GM18517 (cell line): ENCODE results near the gene EPHB6.

Experiments
- ATAC-seq: cut with Tn5 transposase; IDR thresholded peaks from one replicate; pipeline ENCODE4 v1.9.1; 2021; ENCODE audit warnings: mild to moderate bottlenecking, moderate library complexity; ENCODE audit not compliant: unreplicated experiment

EPHB6 gene

DNA sequence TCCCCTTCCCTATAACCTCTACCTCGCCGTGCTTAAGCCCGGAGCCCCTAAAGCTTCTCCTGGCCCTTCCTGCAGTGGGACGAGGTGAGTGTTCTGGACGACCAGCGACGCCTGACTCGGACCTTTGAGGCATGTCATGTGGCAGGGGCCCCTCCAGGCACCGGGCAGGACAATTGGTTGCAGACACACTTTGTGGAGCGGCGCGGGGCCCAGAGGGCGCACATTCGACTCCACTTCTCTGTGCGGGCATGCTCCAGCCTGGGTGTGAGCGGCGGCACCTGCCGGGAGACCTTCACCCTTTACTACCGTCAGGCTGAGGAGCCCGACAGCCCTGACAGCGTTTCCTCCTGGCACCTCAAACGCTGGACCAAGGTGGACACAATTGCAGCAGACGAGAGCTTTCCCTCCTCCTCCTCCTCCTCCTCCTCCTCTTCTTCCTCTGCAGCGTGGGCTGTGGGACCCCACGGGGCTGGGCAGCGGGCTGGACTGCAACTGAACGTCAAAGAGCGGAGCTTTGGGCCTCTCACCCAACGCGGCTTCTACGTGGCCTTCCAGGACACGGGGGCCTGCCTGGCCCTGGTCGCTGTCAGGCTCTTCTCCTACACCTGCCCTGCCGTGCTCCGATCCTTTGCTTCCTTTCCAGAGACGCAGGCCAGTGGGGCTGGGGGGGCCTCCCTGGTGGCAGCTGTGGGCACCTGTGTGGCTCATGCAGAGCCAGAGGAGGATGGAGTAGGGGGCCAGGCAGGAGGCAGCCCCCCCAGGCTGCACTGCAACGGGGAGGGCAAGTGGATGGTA is 9.2 kb downstream of the EPHB6 start:
- ATAC-seq = no peak

DNA sequence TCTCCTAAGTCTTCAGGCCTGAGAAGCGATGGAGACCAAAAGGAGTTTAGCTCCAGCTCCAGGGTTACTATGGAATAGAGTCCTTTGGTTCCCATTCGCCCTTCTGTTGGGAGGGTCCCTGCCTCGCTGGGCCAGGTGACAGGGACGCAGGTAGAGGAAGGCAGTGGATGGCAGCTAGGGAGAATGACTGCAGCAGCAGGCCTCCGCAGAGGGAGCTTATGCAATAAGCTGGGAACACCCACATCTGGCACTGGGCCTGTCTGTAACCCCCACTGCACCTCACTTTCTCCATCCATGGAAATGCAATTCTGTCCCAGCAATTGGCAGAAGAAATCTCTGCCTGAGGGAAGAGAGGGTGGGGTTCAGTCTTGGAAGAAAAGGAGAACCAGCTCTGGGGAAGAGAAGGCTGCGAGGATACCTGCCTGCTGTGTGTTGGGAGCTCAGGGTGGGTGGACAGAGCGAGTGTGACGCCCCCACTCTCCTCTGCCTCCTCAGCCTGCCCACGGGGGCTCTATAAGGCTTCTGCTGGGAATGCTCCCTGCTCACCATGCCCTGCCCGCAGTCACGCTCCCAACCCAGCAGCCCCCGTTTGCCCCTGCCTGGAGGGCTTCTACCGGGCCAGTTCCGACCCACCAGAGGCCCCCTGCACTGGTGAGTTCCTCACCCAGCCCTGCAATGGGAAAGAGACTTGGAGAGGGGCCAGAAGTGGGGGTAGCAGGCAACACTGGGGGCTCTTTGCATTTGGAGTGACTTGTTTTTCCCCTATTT is 10.3 kb downstream of the EPHB6 start:
- ATAC-seq = no peak

DNA sequence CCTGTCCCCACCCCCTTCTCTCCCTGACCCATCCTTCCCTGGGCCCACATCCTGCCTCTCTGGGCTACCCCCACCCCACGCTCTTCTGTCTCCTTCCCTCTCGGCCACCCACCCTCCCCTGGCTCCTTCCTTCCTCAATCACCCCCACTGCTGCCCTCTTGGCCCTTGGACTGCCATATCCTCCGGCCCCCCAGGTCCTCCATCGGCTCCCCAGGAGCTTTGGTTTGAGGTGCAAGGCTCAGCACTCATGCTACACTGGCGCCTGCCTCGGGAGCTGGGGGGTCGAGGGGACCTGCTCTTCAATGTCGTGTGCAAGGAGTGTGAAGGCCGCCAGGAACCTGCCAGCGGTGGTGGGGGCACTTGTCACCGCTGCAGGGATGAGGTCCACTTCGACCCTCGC is 10.9 kb downstream of the EPHB6 start:
- no peak for ATAC-seq

DNA sequence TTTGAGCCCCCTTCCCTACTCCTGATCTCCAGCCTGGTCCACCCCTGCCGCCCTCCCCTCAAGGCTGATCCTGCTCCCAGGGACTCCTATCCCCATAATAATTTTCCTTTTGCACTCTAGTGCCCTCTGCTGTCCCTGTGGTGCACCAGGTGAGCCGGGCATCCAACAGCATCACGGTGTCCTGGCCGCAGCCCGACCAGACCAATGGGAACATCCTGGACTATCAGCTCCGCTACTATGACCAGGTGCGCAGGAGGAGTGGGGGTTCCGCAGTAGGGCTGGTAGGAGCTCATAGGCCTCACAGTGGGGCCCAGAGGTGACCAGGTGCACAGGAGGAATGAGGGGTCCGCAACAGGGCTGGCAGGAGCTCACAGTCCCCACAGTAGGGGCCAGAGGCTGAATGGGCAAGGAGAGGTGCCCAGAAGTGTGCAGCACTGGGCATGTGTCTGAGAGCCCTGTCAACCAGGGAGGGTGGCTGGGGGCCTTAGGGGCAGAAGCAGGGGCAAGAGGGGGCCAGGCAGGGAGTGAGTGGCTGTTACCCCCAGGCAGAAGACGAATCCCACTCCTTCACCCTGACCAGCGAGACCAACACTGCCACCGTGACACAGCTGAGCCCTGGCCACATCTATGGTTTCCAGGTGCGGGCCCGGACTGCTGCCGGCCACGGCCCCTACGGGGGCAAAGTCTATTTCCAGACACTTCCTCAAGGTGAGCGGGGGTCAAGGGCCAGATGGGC is 11.7 kb downstream of the EPHB6 start:
- no peak for ATAC-seq

DNA sequence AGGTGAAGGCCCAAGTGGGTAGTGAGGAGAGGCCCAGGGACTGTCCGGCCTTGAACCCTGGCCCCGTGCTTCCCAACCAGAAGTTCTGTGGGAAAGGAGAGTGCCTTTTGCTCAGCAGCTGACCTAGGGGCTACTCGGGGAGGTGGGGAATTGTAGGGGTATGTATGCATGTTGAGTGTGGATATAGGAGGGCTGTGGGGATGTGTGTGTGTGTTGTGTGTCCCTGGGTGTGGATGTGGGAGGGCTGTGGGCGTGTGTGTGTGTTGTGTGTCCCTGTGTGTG is 12.2 kb downstream of the EPHB6 start:
- ATAC-seq = no peak

DNA sequence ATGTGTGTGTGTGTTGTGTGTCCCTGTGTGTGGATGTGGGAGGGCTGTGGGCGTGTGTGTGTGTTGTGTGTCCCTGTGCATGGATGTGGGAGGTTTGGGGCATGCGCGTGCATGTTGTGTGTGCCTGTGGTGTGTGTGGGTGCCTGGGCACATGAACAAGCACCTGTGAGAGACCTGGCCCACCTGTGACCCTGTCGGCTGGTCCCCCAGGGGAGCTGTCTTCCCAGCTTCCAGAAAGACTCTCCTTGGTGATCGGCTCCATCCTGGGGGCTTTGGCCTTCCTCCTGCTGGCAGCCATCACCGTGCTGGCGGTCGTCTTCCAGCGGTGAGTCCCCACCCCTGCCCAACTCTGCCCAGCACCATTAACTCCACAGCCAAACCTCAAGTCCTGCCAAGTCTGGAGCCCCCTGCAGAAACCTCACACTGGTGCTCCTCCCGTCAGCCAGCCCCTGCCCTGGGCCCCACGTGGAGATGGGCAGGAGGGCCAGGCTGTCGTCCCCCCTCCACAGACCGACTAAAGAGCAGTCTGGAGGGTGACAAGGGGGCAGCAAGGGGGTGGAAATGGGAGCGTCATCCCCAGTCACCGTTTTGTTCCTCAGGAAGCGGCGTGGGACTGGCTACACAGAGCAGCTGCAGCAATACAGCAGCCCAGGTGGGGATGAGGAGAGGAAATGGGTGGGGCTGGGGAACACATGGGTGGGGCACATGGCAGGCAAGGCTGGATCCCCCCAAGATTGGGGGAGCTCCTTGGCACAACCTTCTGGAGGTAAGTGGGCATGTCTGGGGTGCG is 12.7 kb downstream of the EPHB6 start:
- no peak for ATAC-seq

DNA sequence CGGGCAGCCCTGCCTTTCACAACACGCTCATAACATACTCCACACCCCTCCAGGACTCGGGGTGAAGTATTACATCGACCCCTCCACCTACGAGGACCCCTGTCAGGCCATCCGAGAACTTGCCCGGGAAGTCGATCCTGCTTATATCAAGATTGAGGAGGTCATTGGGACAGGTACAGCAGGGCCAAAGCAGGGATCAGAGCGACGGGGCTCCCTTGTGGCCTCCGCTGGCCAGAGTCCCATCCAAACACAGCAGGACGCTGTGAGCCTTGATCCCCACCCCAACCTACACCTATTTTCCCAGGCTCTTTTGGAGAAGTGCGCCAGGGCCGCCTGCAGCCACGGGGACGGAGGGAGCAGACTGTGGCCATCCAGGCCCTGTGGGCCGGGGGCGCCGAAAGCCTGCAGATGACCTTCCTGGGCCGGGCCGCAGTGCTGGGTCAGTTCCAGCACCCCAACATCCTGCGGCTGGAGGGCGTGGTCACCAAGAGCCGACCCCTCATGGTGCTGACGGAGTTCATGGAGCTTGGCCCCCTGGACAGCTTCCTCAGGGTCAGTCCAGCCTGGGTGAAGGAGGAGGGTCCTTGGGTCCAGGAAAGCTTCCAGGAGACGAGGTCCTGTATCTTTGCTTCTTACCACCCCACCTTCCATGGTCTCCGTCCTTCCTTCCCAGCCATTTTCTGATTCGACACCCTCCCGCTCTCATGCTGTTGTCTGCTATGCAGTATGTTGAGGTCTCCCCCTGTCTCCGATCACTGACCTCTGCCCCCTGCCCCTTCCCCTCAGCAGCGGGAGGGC is 13.5 kb downstream of the EPHB6 start:
- no peak for ATAC-seq

DNA sequence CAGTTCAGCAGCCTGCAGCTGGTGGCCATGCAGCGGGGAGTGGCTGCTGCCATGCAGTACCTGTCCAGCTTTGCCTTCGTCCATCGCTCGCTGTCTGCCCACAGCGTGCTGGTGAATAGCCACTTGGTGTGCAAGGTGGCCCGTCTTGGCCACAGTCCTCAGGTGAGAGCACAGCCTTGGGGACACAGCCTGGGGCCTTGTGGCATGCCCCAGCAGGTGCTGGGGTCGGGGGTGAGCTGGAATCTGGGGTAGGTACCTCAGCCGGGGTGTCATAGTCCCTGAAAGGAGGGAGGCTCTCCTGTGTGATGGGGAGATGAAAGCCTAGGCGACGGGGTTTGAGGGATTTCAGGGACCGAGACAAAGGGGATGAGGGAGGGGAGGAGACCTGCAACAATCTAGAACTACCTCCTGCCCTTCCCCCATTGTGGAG is 14.1 kb downstream of the EPHB6 start:
- no peak for ATAC-seq

DNA sequence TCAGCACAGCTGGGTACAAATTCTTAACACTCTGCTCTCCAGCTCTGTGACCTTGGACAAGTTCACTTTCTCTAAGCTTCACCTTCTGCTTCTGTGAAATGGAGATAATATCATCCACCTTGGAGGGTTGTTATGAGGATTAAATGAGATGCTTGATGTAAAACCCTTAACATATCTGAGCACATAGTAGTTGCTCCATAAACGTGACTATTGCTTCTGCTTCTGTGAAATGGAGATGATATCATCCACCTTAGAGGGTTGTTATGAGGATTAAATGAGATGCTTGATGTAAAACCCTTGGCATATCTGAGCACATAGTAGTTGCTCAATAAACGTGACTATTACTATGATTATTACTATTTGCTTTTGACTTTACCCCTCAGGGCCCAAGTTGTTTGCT is 14.6 kb downstream of the EPHB6 start:
- ATAC-seq = no peak

DNA sequence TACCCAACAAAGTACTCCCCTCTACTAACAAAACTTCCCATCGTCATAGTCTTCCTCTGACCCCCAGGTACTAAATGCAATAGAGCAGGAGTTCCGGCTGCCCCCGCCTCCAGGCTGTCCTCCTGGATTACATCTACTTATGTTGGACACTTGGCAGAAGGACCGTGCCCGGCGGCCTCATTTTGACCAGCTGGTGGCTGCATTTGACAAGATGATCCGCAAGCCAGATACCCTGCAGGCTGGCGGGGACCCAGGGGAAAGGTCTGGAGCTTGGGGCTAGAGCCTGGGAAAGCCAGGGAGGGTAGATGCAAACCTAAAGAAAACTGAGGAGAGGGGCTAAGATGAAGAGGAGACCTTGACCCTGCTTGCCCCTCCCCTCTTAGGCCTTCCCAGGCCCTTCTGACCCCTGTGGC is 15.3 kb downstream of the EPHB6 start:
- ATAC-seq = no peak

DNA sequence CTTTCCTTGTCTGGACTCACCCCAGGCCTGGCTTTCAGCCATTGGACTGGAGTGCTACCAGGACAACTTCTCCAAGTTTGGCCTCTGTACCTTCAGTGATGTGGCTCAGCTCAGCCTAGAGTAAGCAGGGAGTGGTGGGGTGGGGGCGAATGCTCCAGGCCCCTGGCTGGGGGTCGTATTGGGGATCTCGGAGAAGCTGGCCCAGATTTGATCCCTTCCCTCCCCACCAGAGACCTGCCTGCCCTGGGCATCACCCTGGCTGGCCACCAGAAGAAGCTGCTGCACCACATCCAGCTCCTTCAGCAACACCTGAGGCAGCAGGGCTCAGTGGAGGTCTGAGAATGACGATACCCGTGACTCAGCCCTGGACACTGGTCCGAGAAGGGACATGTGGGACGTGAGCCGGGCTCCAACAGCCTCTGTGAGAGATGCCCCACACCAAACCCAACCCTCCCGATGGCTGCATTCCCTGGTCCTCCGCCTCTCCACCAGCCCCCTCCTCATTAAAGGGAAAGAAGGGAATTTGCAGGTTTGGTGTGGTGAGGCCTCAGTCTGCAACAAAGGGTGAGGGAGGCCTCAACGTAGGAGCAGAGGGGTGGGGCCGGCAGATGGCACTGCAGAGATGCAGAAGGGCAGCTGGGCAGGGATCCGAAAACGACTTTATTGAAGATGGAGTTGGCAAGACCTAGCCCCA is 15.8 kb downstream of the EPHB6 start:
- ATAC-seq = no peak

DNA sequence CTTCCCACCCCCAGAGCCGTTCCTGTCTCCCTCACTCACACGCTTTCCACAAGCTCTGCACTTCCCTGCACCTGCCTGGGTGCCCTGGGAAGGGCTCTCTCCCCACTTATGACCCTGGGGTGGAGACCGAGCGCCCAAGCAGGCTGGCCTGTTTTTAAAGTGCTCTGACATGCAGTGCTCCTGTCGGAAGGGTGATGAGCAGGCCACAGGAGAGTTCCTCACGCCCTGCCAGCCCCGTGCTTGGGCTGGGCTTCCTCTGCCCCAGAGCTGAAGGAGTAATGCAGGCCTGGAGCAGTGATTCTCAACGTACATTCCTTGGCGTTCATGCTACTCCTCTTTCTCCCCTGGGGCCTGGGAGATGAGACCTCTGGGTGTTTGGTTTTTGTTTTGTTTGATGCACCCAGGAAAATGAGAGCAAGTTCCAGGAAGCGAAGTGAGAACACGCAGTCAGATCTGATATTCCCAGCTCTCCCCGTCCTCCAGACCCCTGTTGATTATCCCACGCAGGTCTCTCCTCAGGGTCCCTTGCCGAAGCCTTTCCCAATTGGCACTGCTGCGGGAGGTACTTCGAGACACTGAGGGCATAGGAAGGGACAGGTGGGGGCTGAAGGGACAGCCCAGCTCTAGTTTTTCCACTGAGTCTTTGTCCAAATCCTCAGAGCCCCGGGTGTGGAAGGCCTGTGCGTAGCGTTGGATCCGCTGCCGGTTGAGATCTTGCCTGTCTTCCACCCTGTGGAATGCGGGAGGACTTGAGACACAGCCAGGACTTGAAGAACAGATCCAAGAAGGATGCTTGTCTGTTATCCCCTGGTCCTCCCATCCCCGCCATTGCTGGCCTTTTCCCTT is 16.6 kb downstream of the EPHB6 start:
- ATAC-seq = no peak

DNA sequence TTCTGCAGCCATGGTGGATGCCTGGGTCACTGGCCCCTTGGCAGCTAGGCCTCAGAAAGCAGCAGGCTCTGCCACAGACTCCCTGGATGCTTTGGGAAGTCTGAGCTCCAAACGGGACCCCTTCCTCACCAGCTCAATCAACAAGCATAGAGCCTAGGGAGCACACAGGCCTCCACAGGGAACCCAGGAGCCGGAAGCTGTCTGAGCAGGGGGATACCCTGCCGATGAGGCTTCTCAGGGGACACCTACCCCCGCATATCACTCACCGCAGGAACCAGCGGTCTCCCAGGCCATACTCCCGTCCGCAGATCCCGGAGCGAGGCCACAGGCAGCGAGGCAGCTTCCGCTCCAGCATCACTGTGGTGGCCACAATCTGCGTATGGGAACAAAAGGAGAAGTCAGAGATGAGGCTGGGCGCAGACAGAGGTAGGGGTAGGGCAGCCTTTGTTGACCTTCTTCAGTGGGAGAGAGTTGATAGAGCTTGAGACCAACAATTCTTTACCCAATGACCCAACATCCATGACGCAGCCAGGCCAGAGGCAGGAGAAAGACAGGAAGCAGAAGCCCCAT is 17.3 kb downstream of the EPHB6 start:
- no peak for ATAC-seq

DNA sequence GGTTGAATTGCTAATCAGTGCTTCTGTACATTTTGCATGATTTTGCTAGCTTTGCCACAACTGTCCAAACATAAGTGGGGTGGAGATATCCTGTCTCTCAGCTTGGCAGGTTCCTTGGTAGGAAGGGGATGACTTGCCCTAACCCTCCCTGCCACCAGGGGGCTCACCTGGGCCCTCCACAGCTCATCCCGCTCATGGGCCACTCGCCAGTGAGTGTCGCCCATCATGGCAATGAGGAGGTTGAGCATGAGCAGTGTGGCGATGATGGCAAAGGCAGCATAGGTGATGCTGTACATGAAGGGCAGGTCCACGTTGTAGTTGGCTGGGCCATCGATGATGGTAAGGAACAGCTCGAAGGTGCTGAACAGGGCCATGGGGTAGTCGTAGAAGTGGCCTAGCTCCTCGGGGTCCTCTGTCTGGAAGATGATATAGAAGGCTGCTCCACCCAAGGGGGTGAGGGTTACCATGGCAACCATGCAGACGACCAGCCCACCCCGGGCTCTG is 18.5 kb downstream of the EPHB6 start:
- no peak for ATAC-seq

DNA sequence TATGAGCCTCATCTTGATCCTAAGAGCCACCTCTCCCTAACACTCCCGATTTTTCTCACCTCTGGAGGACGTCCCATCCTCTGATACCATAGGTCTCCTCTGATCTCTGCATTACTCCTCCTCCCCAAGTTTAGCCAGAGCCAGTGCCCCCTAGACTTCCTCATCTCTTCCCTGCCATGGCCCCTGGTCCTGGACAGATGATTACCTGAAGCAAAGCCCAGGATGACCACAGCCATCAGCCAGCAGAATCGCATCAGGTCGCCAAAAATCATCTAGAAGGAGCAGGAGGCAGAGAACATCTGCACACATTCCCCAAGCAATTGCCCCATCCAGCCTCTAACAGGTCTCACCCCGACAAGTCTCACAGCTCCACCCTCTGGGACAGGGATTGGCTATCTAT is 19.0 kb downstream of the EPHB6 start:
- no peak for ATAC-seq

DNA sequence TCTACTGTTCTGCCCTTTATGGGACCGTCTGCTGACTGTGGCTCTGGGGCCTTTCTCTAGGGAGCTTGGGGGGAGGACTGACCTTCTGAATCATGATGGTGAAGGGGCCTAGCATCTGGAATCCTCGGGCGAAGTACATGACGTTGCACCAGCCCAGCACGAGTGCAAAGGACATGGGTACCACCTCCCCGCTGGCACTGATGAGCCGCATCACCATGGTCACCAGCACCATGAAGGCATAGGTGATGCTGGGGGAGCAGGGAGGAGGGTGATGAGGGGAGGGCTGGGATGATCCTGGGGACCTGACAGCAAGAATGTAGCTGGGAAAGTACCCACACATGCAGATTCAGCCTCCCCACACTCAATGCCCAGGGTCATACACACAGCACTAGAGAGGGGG is 19.5 kb downstream of the EPHB6 start:
- no peak for ATAC-seq

DNA sequence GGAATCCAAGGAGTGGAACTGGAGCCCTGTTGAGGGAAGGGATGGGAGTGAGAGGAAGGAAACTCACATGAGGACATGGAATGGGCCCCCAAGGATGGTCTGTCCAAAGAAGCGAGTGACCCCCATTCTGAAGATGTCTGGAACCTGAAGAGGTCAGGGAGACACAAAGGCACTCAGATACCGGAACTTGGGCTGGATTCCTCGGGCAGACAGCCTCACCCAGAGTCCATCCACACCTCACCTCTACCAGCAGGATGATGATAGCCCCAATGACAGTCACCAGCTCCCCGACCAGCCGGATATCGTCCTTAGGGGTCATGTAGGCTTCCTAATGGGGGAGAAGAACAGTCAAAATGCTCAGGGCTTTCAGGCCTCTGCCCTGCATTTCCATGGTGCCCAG is 20.0 kb downstream of the EPHB6 start:
- ATAC-seq = no peak

DNA sequence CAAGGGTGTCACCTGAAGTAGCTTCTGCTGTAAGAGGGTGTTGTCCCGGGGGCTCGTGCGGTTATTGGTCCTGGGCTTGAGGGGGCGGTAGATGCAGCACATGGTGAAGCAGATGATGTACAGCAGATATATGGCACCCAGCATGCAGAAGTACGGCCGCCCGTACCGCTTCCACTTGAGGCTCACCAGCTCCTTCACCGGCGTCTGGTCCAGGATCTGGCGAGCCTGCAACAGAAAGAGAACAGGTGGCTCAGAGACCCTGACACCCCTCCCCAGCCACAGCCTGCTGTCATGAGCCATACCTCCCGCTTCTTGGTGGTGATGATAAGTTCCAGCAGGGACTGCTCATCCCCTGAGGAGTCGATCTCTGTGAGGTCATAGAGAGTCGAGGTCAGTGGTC is 20.6 kb downstream of the EPHB6 start:
- ATAC-seq = no peak
